ENCODE measurements around the gene HPCAL1. TPM values are rescaled to one million over a fixed set of nuclear protein-coding genes. Genes with fewer than 3 reads are reported as not detected.

Gene HPCAL1
- total and polyA plus RNA-seq, 12 donors = 17.4 to 118 (median 61.3) TPM

DNA sequence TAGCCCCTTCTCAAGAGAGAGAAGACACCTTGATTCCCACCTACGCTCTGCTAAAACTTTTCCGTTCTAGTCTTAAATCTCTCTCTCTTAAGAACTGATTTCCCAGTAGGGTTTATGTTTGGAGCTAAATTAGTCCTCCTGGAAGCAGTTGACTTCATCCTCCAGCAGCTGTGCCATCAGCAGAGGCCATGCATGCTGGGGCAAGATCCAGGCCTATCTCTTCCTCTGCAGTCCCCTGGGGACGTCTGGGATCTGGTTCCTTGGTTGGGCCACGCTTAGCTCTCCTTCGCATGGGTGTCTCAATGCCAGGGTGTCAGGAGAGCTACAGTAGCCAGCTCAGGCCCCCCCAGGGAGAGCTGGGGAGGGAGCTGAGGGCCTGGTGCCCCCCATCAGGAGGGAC lies 49.7 kb downstream of the HPCAL1 start:
- 88 to 100% (median 90%) methylated on average over 2 to 5 of the region's 5 CpGs for WGBS, 4 donors
- H3K27me3 ChIP-seq = no peaks in the 10 kb centered on the region
- no peak overlapping the region for H3K4me3 ChIP-seq
- no peak for TF ChIP-seq CTCF (IDR thresholded peaks at IDR 0.05)
- TF ChIP-seq POLR2A (IDR thresholded peaks at IDR 0.05) = no peak
- DNase-seq = no peak
- intact Hi-C loops (cut with DNase I) = no loop called here
- no peak overlapping the region for H3K27ac ChIP-seq
- H3K9me3 ChIP-seq (replicated peaks in 1 of 3) = no peaks in the 10 kb centered on the region
- H3K36me3 ChIP-seq (replicated peaks in 1 of 2) = no peaks in the 10 kb centered on the region
- no peaks in the 10 kb centered on the region for H3K4me1 ChIP-seq (replicated peaks in 1 of 2)

DNA sequence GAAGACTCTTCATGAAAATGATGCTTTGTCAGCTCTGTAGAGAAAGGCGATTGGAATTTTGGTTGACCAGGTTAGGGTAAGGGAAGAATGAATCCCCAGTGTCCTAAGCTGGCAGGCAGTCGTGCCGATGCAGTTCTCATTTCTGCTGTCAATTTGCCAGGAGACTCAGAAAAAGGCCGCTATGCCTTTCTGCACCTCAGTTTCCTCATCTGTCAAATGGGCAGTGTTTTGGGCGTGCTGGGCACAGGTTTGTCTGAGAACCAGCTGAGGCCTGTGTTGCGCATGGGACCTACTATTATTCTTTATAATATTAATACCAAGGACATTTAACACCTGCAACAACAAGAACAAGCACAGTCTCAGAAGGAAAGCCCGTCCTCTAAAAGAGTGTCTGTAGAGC lies 50.3 kb downstream of the HPCAL1 start:
- H3K36me3 ChIP-seq (replicated peaks in 1 of 2) = no peaks in the 10 kb centered on the region
- intact Hi-C loops (cut with DNase I) = no loop called here
- H3K27ac ChIP-seq = no peak overlapping the region
- no peak for DNase-seq
- H3K9me3 ChIP-seq (replicated peaks in 1 of 3) = no peaks in the 10 kb centered on the region
- no peaks in the 10 kb centered on the region for H3K27me3 ChIP-seq
- H3K4me3 ChIP-seq = no peak overlapping the region
- TF ChIP-seq POLR2A (IDR thresholded peaks at IDR 0.05) = no peak
- no peak for TF ChIP-seq CTCF (IDR thresholded peaks at IDR 0.05)
- 93 to 95% (median 95%) methylated on average over 7 of the region's 7 CpGs for WGBS, 4 donors
- no peaks in the 10 kb centered on the region for H3K4me1 ChIP-seq (replicated peaks in 1 of 2)

GRCh38 chr2:10353931-10354330 lies 51.2 kb downstream of the HPCAL1 start:
- Histone ChIP-seq H3K4me1 (replicated peaks in 1 of 2) (no peaks in the 10 kb centered on the region), H3K27me3 (no peaks in the 10 kb centered on the region), H3K36me3 (replicated peaks in 1 of 2) (no peaks in the 10 kb centered on the region), H3K27ac (no peak overlapping the region), H3K4me3 (no peak overlapping the region), H3K9me3 (replicated peaks in 1 of 3) (no peaks in the 10 kb centered on the region)
- WGBS, 4 donors = 93 to 99% (median 97%) methylated on average over 9 of the region's 9 CpGs
- intact Hi-C loops (cut with DNase I) = no loop called here
- no peak for DNase-seq
- TF ChIP-seq CTCF (IDR thresholded peaks at IDR 0.05) = no peak
- TF ChIP-seq POLR2A (IDR thresholded peaks at IDR 0.05) = no peak

DNA sequence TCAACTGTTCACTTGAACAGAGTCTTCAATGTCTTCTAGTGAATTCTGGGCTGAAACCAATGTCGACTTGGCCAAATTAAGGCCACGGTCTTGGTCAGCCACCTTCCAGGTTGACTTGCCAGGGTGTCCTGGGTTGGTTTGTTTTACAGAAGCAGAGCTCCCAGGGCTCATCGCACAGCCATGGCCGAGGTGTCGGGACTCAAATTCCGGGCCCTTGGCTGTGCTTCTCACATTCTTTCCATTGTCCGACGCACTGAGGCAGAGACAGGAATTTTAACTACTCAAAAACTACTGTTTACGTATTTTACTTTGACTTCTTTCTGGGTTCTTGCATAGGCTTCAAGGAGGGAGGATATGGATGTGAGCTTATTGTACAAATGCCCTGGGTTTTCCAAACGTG lies 51.7 kb downstream of the HPCAL1 start:
- Histone ChIP-seq H3K27me3 (no peaks in the 10 kb centered on the region), H3K36me3 (replicated peaks in 1 of 2) (no peaks in the 10 kb centered on the region), H3K27ac (no peak overlapping the region), H3K9me3 (replicated peaks in 1 of 3) (no peaks in the 10 kb centered on the region), H3K4me1 (replicated peaks in 1 of 2) (no peaks in the 10 kb centered on the region), H3K4me3 (no peak overlapping the region)
- intact Hi-C loops (cut with DNase I) = no loop called here
- DNase-seq = no peak
- 93 to 97% (median 94%) methylated on average over 10 of the region's 10 CpGs for WGBS, 4 donors
- TF ChIP-seq CTCF (IDR thresholded peaks at IDR 0.05) (no peak), POLR2A (IDR thresholded peaks at IDR 0.05) (no peak)

All from adrenal gland (tissue), 12 donors.